PC-3 (cell line): Measurements from ENCODE around the gene SF3B1. TPM values are rescaled to one million over a fixed set of nuclear protein-coding genes. Genes with fewer than 3 reads are reported as not detected.

Experiments used
- ATAC-seq: fragments of 200-7000 bp; cut with Tn5 transposase; 2 replicates; pipeline ENCODE4 v1.9.1; 2020; ENCODE audit warnings: mild to moderate bottlenecking, moderate library complexity
- BruUV-seq: library from RNA; stranded (reverse); fragments of 400-500 nt; replicated peaks from 2 replicates; lab custom pipeline; 2021; lab: Mats Ljungman, UMichigan
- CTCF ChIA-PET: fragments of 300-600 bp; sonication (Branson Sonifier 250); formaldehyde crosslinking; loops from one replicate; lab custom pipeline; 2022; ENCODE audit warnings: antibody characterized with exemption; lab: Charles Lee
- POLR2A ChIA-PET: fragments of 300-600 bp; sonication (Branson Sonifier 250); formaldehyde crosslinking; loops from one replicate; lab custom pipeline; 2022; ENCODE audit warnings: antibody characterized with exemption; ENCODE audit not compliant: unreplicated experiment; lab: Charles Lee
- DNase-seq: peaks from one replicate; pipeline ENCODE4 v3.0.0-alpha.2; 2015
- H2AFZ ChIP-seq: fragments of 300-600 bp; sonication (generic); 2 replicates; pipeline ENCODE4 v1.6.0; 2016; ENCODE audit warnings: antibody characterized with exemption, low read length
- H3F3A ChIP-seq: fragments of 300-600 bp; sonication (generic); one replicate; pipeline ENCODE4 v1.6.0; 2017; ENCODE audit warnings: antibody characterized with exemption, low read length, control low read depth, mild to moderate bottlenecking; ENCODE audit not compliant: unreplicated experiment
- H3K27ac ChIP-seq: fragments of 300-600 bp; sonication (generic); 2 replicates; pipeline ENCODE4 v1.5.1; 2016; ENCODE audit warnings: mild to moderate bottlenecking, low read length
- H3K27me3 ChIP-seq: fragments of 300-600 bp; sonication (generic); 2 replicates; pipeline ENCODE4 v1.6.1; 2016; ENCODE audit warnings: low read length, mixed read lengths
- H3K36me3 ChIP-seq: fragments of 300-600 bp; sonication (generic); 2 replicates; pipeline ENCODE4 v1.6.1; 2016; ENCODE audit warnings: low read depth, mixed run types, low read length, mixed read lengths
- H3K4me1 ChIP-seq: fragments of 300-600 bp; sonication (generic); 2 replicates; pipeline ENCODE4 v1.5.1; 2016; ENCODE audit warnings: low read length; ENCODE audit not compliant: insufficient read depth
- H3K4me2 ChIP-seq: fragments of 300-600 bp; sonication (generic); 2 replicates; pipeline ENCODE4 v1.6.0; 2016; ENCODE audit warnings: low read length
- H3K4me3 ChIP-seq: fragments of 300-600 bp; sonication (generic); 2 replicates; pipeline ENCODE4 v1.5.1; 2016; ENCODE audit warnings: mild to moderate bottlenecking, low read length, mixed read lengths
- H3K79me2 ChIP-seq: fragments of 300-600 bp; sonication (generic); 2 replicates; pipeline ENCODE4 v1.6.1; 2017; ENCODE audit warnings: low read length, mixed read lengths
- H3K9ac ChIP-seq: fragments of 300-600 bp; sonication (generic); 2 replicates; pipeline ENCODE4 v1.6.0; 2016; ENCODE audit warnings: mild to moderate bottlenecking, low read length
- H3K9me2 ChIP-seq: fragments of 300-600 bp; sonication (generic); replicated peaks from 2 replicates; pipeline ENCODE4 v1.6.1; 2016; ENCODE audit warnings: mixed run types, low read length, mixed read lengths
- H3K9me3 ChIP-seq: fragments of 300-600 bp; sonication (generic); 2 replicates; pipeline ENCODE4 v1.6.1; 2016; ENCODE audit warnings: low read length, mixed read lengths
- H4K20me1 ChIP-seq: fragments of 300-600 bp; sonication (generic); 2 replicates; pipeline ENCODE4 v1.6.1; 2016; ENCODE audit warnings: low read length, mixed read lengths
- EZH2 ChIP-seq: fragments of 300-600 bp; sonication (generic); IDR thresholded peaks from one replicate; pipeline ENCODE4 v1.6.1; 2017; ENCODE audit warnings: antibody characterized with exemption, mild to moderate bottlenecking, low read length; ENCODE audit not compliant: unreplicated experiment
- EZH2phosphoT487 ChIP-seq: fragments of 300-600 bp; sonication (generic); IDR thresholded peaks from 2 replicates; pipeline ENCODE4 v1.6.1; 2018; ENCODE audit warnings: mild to moderate bottlenecking, antibody characterized with exemption, low read length, borderline replicate concordance
- intact Hi-C: fragments of 100-400 bp; cut with micrococcal nuclease; formaldehyde crosslinking; loops from 2 replicates; pipeline ENCODE4 v1.9.0; 2023
- total RNA-seq: library from RNA; depleted of rRNA; stranded (reverse); fragments of >200 nt; gene quantifications from 2 replicates; pipeline ENCODE4 v1.2.3, GENCODE V29; 2014
- TF ChIP-seq, protein P1 (sequence below): fragments of 300-600 bp; sonication (generic); conservative IDR thresholded peaks from 2 replicates; pipeline ENCODE4 v1.5.1; 2017; ENCODE audit warnings: antibody characterized with exemption, low read depth, mild to moderate bottlenecking, low read length

The SF3B1 gene
- total RNA-seq, 1 experiment from 2014 or later, result 143 TPM

DNA sequence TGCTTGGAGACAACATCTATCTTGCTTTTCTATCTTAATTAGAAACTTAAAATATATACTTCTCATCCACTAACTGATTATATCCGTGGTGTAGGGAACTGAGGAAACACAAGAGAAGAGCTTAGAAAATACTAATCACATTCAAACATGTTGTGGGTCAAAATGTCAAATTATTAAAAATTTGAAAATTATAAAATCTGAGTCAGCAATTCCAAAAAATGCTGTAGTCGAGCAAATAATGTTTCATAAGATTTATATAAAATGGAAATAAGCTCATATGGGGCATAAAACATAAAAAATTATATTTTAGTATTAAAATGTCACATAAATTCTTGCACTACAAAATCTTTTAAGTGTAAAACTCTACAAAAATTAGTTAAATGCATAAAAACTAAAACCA lies 29.2 kb downstream of the SF3B1 start:
- intact Hi-C loops, result no loop called here
- peaks cover 82% of the 10 kb centered on the region for H3K36me3 ChIP-seq
- POLR2A ChIA-PET, result no interaction called here

DNA sequence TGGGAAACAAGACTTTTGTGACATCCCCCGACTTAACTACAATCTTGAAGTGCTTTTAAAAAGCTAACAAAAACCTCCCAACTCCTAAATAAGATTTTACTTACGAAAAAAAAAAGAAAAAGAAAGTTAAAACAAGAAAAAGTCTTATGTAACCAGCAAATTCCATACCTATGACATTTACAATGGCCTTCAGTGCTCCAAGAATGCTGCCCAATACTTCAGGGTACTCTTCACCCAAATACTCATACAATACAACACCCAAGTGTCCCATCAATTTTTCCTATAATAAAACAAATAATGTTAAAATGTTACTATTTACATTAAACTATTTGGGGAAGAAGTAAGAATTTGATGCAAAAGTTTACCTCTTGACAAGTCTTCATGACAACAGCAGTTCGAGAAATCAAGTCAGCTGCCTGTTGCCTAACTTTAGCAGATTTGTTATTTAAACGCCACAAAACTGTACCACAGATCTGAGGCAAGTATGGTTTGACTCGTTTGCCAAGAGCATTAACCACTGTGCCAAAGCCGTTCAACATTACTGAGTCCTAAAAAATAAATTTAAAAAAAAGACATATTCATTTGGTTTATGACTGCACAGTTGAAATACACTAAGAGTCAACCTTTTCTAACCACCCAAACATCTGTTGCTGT lies 34.8 kb downstream of the SF3B1 start:
- ATAC-seq (no peak), DNase-seq (no peak)
- no peak overlapping the region for H3K9ac ChIP-seq
- H3K36me3 ChIP-seq, result peaks cover 94% of the 10 kb centered on the region
- no peaks in the 10 kb centered on the region for H3K9me3 ChIP-seq
- BruUV-seq, result no TSS peak
- H3F3A ChIP-seq, result no peaks in the 10 kb centered on the region
- intact Hi-C loops, result no loop called here
- no peak overlapping the region for H3K4me2 ChIP-seq
- no peaks in the 10 kb centered on the region for H3K4me1 ChIP-seq
- no peaks in the 10 kb centered on the region for H3K27me3 ChIP-seq
- H3K27ac ChIP-seq, result no peak overlapping the region
- no peaks in the 10 kb centered on the region for H3K79me2 ChIP-seq
- H3K4me3 ChIP-seq, result no peak overlapping the region
- H2AFZ ChIP-seq, result no peak overlapping the region
- TF ChIP-seq EZH2phosphoT487 (no peak), EZH2 (no peak)
- TF ChIP-seq, protein P1, sequence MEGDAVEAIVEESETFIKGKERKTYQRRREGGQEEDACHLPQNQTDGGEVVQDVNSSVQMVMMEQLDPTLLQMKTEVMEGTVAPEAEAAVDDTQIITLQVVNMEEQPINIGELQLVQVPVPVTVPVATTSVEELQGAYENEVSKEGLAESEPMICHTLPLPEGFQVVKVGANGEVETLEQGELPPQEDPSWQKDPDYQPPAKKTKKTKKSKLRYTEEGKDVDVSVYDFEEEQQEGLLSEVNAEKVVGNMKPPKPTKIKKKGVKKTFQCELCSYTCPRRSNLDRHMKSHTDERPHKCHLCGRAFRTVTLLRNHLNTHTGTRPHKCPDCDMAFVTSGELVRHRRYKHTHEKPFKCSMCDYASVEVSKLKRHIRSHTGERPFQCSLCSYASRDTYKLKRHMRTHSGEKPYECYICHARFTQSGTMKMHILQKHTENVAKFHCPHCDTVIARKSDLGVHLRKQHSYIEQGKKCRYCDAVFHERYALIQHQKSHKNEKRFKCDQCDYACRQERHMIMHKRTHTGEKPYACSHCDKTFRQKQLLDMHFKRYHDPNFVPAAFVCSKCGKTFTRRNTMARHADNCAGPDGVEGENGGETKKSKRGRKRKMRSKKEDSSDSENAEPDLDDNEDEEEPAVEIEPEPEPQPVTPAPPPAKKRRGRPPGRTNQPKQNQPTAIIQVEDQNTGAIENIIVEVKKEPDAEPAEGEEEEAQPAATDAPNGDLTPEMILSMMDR, result no peak
- no peaks in the 10 kb centered on the region for H3K9me2 ChIP-seq
- CTCF ChIA-PET, result no interaction called here
- POLR2A ChIA-PET, result no interaction called here
- H4K20me1 ChIP-seq, result no peaks in the 10 kb centered on the region

More for the DNA sequence above, 29.2 kb downstream of the SF3B1 start:
- no TSS peak for BruUV-seq
- DNase-seq (no peak), ATAC-seq (no peak)
- H3K4me1 ChIP-seq, result no peaks in the 10 kb centered on the region
- H3K9me3 ChIP-seq, result no peaks in the 10 kb centered on the region
- TF ChIP-seq, protein P1, result no peak
- TF ChIP-seq EZH2 (no peak), EZH2phosphoT487 (no peak)
- no peak overlapping the region for H3K9ac ChIP-seq
- CTCF ChIA-PET, result interaction anchor here (0.5 kb wide), 1 partner anchor 21 kb away, joined by 5 read pairs; no protein-coding TSS in a partner anchor
- no peak overlapping the region for H3K4me3 ChIP-seq
- H4K20me1 ChIP-seq, result no peaks in the 10 kb centered on the region
- no peaks in the 10 kb centered on the region for H3F3A ChIP-seq
- no peaks in the 10 kb centered on the region for H3K9me2 ChIP-seq
- no peaks in the 10 kb centered on the region for H3K27me3 ChIP-seq
- H2AFZ ChIP-seq, result no peak overlapping the region
- no peaks in the 10 kb centered on the region for H3K79me2 ChIP-seq
- H3K4me2 ChIP-seq, result no peak overlapping the region
- no peak overlapping the region for H3K27ac ChIP-seq

DNA sequence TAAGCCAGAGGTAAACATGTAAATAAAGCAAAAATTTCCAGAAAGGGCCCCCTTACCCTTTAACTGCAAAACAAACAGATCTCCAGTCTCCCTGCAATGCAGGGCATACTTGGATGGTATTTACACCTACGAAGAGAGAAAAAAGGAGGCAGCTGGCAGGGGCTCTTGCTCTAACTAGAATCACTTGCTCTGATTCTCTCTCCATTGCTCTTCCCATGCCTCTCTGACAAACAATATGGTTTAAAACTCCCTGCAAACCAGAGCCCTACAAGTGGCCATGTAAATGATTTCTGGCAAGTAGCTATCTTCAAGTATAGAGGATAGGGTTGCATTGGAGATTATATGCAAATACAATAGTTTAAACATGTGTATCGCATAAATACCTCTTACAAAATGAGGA lies 35.9 kb downstream of the SF3B1 start:
- no TSS peak for BruUV-seq
- H3K4me3 ChIP-seq, result no peak overlapping the region
- H3K4me2 ChIP-seq, result no peak overlapping the region
- H3K9ac ChIP-seq, result no peak overlapping the region
- H3F3A ChIP-seq, result no peaks in the 10 kb centered on the region
- ChIA-PET CTCF (no interaction called here), POLR2A (no interaction called here)
- no peaks in the 10 kb centered on the region for H3K27me3 ChIP-seq
- no peak for ATAC-seq
- no peaks in the 10 kb centered on the region for H3K9me2 ChIP-seq
- no peaks in the 10 kb centered on the region for H3K4me1 ChIP-seq
- no peaks in the 10 kb centered on the region for H4K20me1 ChIP-seq
- no peaks in the 10 kb centered on the region for H3K9me3 ChIP-seq
- no peak for DNase-seq
- no peak overlapping the region for H2AFZ ChIP-seq
- H3K36me3 ChIP-seq, result peaks cover 88% of the 10 kb centered on the region
- no peaks in the 10 kb centered on the region for H3K79me2 ChIP-seq
- intact Hi-C loops, result no loop called here
- TF ChIP-seq, protein P1, result no peak
- TF ChIP-seq EZH2phosphoT487 (no peak), EZH2 (no peak)
- no peak overlapping the region for H3K27ac ChIP-seq
